22Rv1 (cell line): ENCODE results near the gene PPM1K.

Source experiments
- CTCF ChIP-seq: fragments of 450-650 bp; IDR thresholded peaks from 2 replicates; pipeline ENCODE4 v1.5.1; 2017; ENCODE audit warnings: mild to moderate bottlenecking
- ZFX ChIP-seq: fragments of 450-650 bp; IDR thresholded peaks from 2 replicates; pipeline ENCODE4 v1.6.1; 2017; ENCODE audit warnings: antibody characterized with exemption, borderline replicate concordance

- no peak for TF ChIP-seq CTCF
- TF ChIP-seq ZFX: no peak
Measured at GRCh38 chr4:88327665-88328064, 43.3 kb upstream of the PPM1K start.
